HG03097 (cell line): Measurements from ENCODE around the gene TEX44.
"Not testable (repeated sequence)": the region's sequence is repeated elsewhere in the genome, so short reads cannot be mapped to it uniquely, and the experiment has no call there.

Experiments used
- ATAC-seq: cut with Tn5 transposase; IDR thresholded peaks from one replicate; pipeline ENCODE4 v1.9.1; 2021; ENCODE audit not compliant: unreplicated experiment, low FRiP score

The TEX44 gene

GRCh38 chr2:231570915-231571314, 21.7 kb upstream of the TEX44 start:
- not testable (repeated sequence) for ATAC-seq

GRCh38 chr2:231571661-231572191, 20.9 kb upstream of the TEX44 start:
- ATAC-seq, result no peak

- no peak for ATAC-seq
Observed at GRCh38 chr2:231573096-231573495, 19.6 kb upstream of the TEX44 start.

- ATAC-seq, result no peak
Observed at GRCh38 chr2:231573698-231574421, 18.8 kb upstream of the TEX44 start.

GRCh38 chr2:231575612-231576256, 16.9 kb upstream of the TEX44 start:
- ATAC-seq, result no peak

- ATAC-seq, result no peak
Observed at GRCh38 chr2:231576465-231576864, 16.2 kb upstream of the TEX44 start.

- ATAC-seq, result not testable (repeated sequence)
Observed at GRCh38 chr2:231578655-231579054, 14.0 kb upstream of the TEX44 start.

GRCh38 chr2:231579560-231579959, 13.1 kb upstream of the TEX44 start:
- no peak for ATAC-seq

- ATAC-seq, result no peak
Observed at GRCh38 chr2:231581328-231581727, 11.3 kb upstream of the TEX44 start.

GRCh38 chr2:231583982-231584381, 8.7 kb upstream of the TEX44 start:
- no peak for ATAC-seq

GRCh38 chr2:231587744-231588143, 4.9 kb upstream of the TEX44 start:
- ATAC-seq, result not testable (repeated sequence)

GRCh38 chr2:231589656-231590055, 3.0 kb upstream of the TEX44 start:
- ATAC-seq, result no peak

GRCh38 chr2:231590614-231591013, 2.0 kb upstream of the TEX44 start:
- ATAC-seq, result no peak

GRCh38 chr2:231593666-231594065, 1.0 kb downstream of the TEX44 start:
- ATAC-seq, result no peak

GRCh38 chr2:231597014-231597611, 4.4 kb downstream of the TEX44 start:
- no peak for ATAC-seq

- no peak for ATAC-seq
Observed at GRCh38 chr2:231597627-231598026, 5.0 kb downstream of the TEX44 start.

GRCh38 chr2:231600619-231601355, 8.1 kb downstream of the TEX44 start:
- ATAC-seq, result no peak

- no peak for ATAC-seq
Observed at GRCh38 chr2:231601356-231602229, 8.9 kb downstream of the TEX44 start.

GRCh38 chr2:231602859-231603467, 10.3 kb downstream of the TEX44 start:
- no peak for ATAC-seq
